Measurements from ENCODE around the gene MACF1. TPM values are rescaled to one million over a fixed set of nuclear protein-coding genes. Genes with fewer than 3 reads are reported as not detected.

Gene MACF1
- total and polyA plus RNA-seq, 9 donors = 93.6 to 331 (median 247) TPM

GRCh38 chr1:39268112-39268581 is 63.7 kb downstream of the MACF1 start:
- peak in 4 of 5 donors; percentile 40 to 67 (median 45) for DNase-seq
- no peaks in the 10 kb centered on the region for H3K9me3 ChIP-seq
- peaks cover 19% of the 10 kb centered on the region for H3K4me1 ChIP-seq (ENCODE audit: insufficient read depth)
- intact Hi-C loops (cut with DNase I) = loop anchor here in 1 of 4 donors (5.0 kb wide), 1 partner anchor 269 kb away; no protein-coding TSS in a partner anchor
- peak overlapping the region; percentile 26 to 79 for H3K27ac ChIP-seq
- H3K36me3 ChIP-seq = no peaks in the 10 kb centered on the region
- 3 to 5% (median 4%) methylated on average over 8 of the region's 8 CpGs for WGBS, 3 donors
- no peaks in the 10 kb centered on the region for H3K27me3 ChIP-seq
- TF ChIP-seq POLR2A (IDR thresholded peaks at IDR 0.05) (no peak), CTCF (IDR thresholded peaks at IDR 0.05) (no peak), EP300 (IDR thresholded peaks at IDR 0.05) (no peak)
- peak overlapping the region; percentile 19 for H3K4me3 ChIP-seq

GRCh38 chr1:39268906-39269305 is 64.4 kb downstream of the MACF1 start:
- WGBS, 3 donors = 25 to 30% (median 30%) methylated on average over 8 of the region's 8 CpGs
- H3K36me3 ChIP-seq = no peaks in the 10 kb centered on the region
- peak overlapping the region; percentile 19 for H3K4me3 ChIP-seq
- H3K27ac ChIP-seq = peak overlapping the region; percentile 26 to 79
- intact Hi-C loops (cut with DNase I) = loop anchor here in 1 of 4 donors (5.0 kb wide), 1 partner anchor 268 kb away; no protein-coding TSS in a partner anchor
- TF ChIP-seq POLR2A (IDR thresholded peaks at IDR 0.05) (no peak), EP300 (IDR thresholded peaks at IDR 0.05) (no peak), CTCF (IDR thresholded peaks at IDR 0.05) (no peak)
- no peaks in the 10 kb centered on the region for H3K27me3 ChIP-seq
- no peak for DNase-seq
- peaks cover 20% of the 10 kb centered on the region for H3K4me1 ChIP-seq (ENCODE audit: insufficient read depth)
- H3K9me3 ChIP-seq = no peaks in the 10 kb centered on the region

DNA sequence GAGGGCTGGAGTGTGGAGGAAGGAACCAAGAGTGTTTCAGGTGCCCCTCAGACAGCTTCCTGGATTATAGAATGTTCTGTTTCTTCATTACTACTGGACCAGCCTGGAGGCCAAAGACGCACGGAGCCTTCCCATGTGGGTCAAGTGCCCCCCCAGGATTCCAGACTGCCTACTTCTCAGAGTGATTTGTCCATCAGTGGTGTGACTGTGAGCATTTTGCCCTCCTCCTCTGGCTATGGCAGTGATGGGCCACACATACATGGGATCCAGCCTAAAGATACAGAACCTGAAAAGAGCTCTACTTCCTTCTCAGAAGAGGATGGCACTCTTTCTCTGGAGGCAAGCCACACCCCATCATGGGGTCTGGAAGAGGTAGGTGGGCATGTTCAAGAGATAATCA is 64.9 kb downstream of the MACF1 start:
- no peak for TF ChIP-seq CTCF (IDR thresholded peaks at IDR 0.05)
- TF ChIP-seq EP300 (IDR thresholded peaks at IDR 0.05) = no peak
- TF ChIP-seq POLR2A (IDR thresholded peaks at IDR 0.05) = no peak
- no peaks in the 10 kb centered on the region for H3K9me3 ChIP-seq

DNA sequence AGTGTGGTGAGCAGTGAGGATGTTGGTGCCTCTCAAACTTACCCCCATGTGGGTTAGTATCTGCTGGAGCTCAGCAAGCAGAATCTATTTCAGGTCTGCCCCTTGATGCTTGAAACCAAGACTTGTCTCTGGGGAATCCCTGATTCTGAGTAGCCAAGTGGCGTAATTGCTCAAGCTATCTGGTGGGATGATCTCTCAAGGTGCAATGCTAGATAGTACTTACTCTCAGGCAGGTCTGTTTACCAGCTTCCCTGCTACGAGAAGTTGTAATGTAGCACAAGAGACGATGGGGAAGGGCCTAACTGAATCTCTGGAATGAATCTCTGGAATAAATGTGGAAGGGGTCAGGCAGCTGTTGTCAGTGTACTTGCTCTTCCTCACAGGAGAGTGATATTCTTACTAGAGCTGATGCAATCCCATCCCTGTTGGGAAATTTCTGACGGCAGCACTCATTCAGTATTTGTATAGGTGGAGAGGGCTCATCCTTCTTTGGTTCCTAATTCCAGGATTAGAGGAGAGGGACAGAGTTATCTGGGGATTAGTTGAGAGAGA is 65.4 kb downstream of the MACF1 start:
- no peak overlapping the region for H3K4me3 ChIP-seq
- peaks cover 20% of the 10 kb centered on the region for H3K4me1 ChIP-seq (ENCODE audit: insufficient read depth)

More for the DNA sequence above, 64.9 kb downstream of the MACF1 start:
- intact Hi-C loops (cut with DNase I) = loop anchor here in 1 of 4 donors (5.0 kb wide), 1 partner anchor 268 kb away; no protein-coding TSS in a partner anchor
- no peak overlapping the region for H3K4me3 ChIP-seq
- no peaks in the 10 kb centered on the region for H3K36me3 ChIP-seq
- DNase-seq = no peak
- H3K4me1 ChIP-seq (ENCODE audit: insufficient read depth) = peaks cover 20% of the 10 kb centered on the region
- 38 to 54% (median 53%) methylated on average over 2 of the region's 2 CpGs for WGBS, 3 donors
- no peaks in the 10 kb centered on the region for H3K27me3 ChIP-seq
- peak overlapping the region; percentile 17 to 79 for H3K27ac ChIP-seq

More for the DNA sequence above, 65.4 kb downstream of the MACF1 start:
- intact Hi-C loops (cut with DNase I) = loop anchor here in 1 of 4 donors (5.0 kb wide), 1 partner anchor 267 kb away; no protein-coding TSS in a partner anchor
- no peaks in the 10 kb centered on the region for H3K36me3 ChIP-seq
- no peaks in the 10 kb centered on the region for H3K9me3 ChIP-seq
- 34 to 41% (median 40%) methylated on average over 4 of the region's 4 CpGs for WGBS, 3 donors
- H3K27me3 ChIP-seq = no peaks in the 10 kb centered on the region
- peak in 1 of 5 donors; percentile 65 for DNase-seq
- TF ChIP-seq CTCF (IDR thresholded peaks at IDR 0.05) (no peak), POLR2A (IDR thresholded peaks at IDR 0.05) (no peak), EP300 (IDR thresholded peaks at IDR 0.05) (no peak)
- peak overlapping the region; percentile 17 to 79 for H3K27ac ChIP-seq
